CD14-positive monocyte (primary cell): ENCODE data around the gene ZNF672. TPM values are rescaled to one million over a fixed set of nuclear protein-coding genes. Genes with fewer than 3 reads are reported as not detected.

ENCODE experiments used
- DNase-seq, 3 donors: peaks; one replicate each; pipeline ENCODE4 v3.0.0-alpha.2; 2011 to 2022
- H2AFZ ChIP-seq: 2 replicates; pipeline ENCODE4 v1.6.0; 2012; ENCODE audit warnings: mild to moderate bottlenecking, low read depth, low read length, inconsistent platforms; ENCODE audit not compliant: insufficient read depth, poor library complexity, severe bottlenecking
- H3K27ac ChIP-seq, 2 donors: 1 replicate in 1 of 2; 2 replicates in 1 of 2; pipeline ENCODE4 v1.5.1; 2012 to 2013; ENCODE audit warnings: low read length in 2 of 2, control low read depth in 1 of 2, inconsistent platforms in 1 of 2, low read depth in 1 of 2, mild to moderate bottlenecking in 1 of 2
- H3K27me3 ChIP-seq, 2 donors: one replicate each; pipeline versions ENCODE4 v1.6.0 to v1.6.1; 2011 to 2013; ENCODE audit warnings: low read length in 2 of 2; ENCODE audit not compliant: control insufficient read depth in 2 of 2, insufficient read depth in 2 of 2
- H3K36me3 ChIP-seq, 2 donors: replicated peaks in 1 of 2; 1 replicate in 1 of 2; 2 replicates in 1 of 2; pipeline versions ENCODE4 v1.5.1 to v1.6.1; 2012 to 2013; ENCODE audit warnings: low read length in 2 of 2, control low read depth in 1 of 2, inconsistent platforms in 1 of 2, mild to moderate bottlenecking in 1 of 2; ENCODE audit not compliant: insufficient read depth in 2 of 2, control insufficient read depth in 1 of 2
- H3K4me1 ChIP-seq, 2 donors: 1 replicate in 1 of 2; 2 replicates in 1 of 2; pipeline versions ENCODE4 v1.5.1 to v1.6.1; 2012 to 2013; ENCODE audit warnings: low read length in 2 of 2, control low read depth in 1 of 2, inconsistent platforms in 1 of 2, mild to moderate bottlenecking in 1 of 2, moderate library complexity in 1 of 2; ENCODE audit not compliant: insufficient read depth in 2 of 2, control insufficient read depth in 1 of 2
- H3K4me2 ChIP-seq: replicated peaks from 2 replicates; pipeline ENCODE3; 2012; ENCODE audit warnings: low read length, moderate library complexity, mild to moderate bottlenecking; ENCODE audit not compliant: poor library complexity, severe bottlenecking; ENCODE audit errors: extremely low read depth
- H3K4me3 ChIP-seq, 3 experiments: fragments of 200-600 bp in 1 of 3; sonication (generic) in 1 of 3; replicated peaks in 1 of 3; 1 replicate in 2 of 3; 2 replicates in 1 of 3; pipeline ENCODE4 v1.5.1; 2011 to 2013; ENCODE audit warnings: low read length in 3 of 3, mild to moderate bottlenecking in 3 of 3, control low read depth in 2 of 3, low read depth in 2 of 3, inconsistent platforms in 1 of 3, moderate library complexity in 1 of 3
- H3K79me2 ChIP-seq: 2 replicates; pipeline ENCODE4 v1.6.0; 2012; ENCODE audit warnings: mild to moderate bottlenecking, control low read depth, inconsistent platforms, low read length, moderate library complexity; ENCODE audit not compliant: insufficient read depth
- H3K9ac ChIP-seq: 2 replicates; pipeline ENCODE4 v1.6.0; 2017; ENCODE audit warnings: low read length, mild to moderate bottlenecking; ENCODE audit not compliant: insufficient read depth, poor library complexity, severe bottlenecking
- H3K9me3 ChIP-seq, 2 donors: replicated peaks in 1 of 2; 1 replicate in 1 of 2; 2 replicates in 1 of 2; pipeline versions ENCODE4 v1.5.1 to v1.6.1; 2012 to 2013; ENCODE audit warnings: low read length in 2 of 2, control low read depth in 1 of 2; ENCODE audit not compliant: control insufficient read depth in 1 of 2, insufficient read depth in 1 of 2
- H4K20me1 ChIP-seq: 2 replicates; pipeline ENCODE4 v1.6.0; 2012; ENCODE audit warnings: mild to moderate bottlenecking, low read length, control low read depth, moderate library complexity; ENCODE audit not compliant: insufficient read depth
- H3K27ac Mint-ChIP-seq, 7 donors: one replicate each; pipeline ENCODE4 v1.8.0; 2020; ENCODE audit warnings: mild to moderate bottlenecking in 7 of 7, mixed read lengths in 7 of 7, moderate library complexity in 6 of 7, inconsistent platforms in 2 of 7
- H3K27me3 Mint-ChIP-seq, 3 donors: one replicate each; pipeline ENCODE4 v1.8.0; 2021 to 2022; ENCODE audit warnings: low read depth in 3 of 3, mild to moderate bottlenecking in 3 of 3, mixed read lengths in 3 of 3, moderate library complexity in 3 of 3, inconsistent platforms in 1 of 3
- H3K36me3 Mint-ChIP-seq, 2 donors: one replicate each; pipeline ENCODE4 v1.8.0; 2020; ENCODE audit warnings: mixed read lengths in 2 of 2, inconsistent platforms in 1 of 2, mild to moderate bottlenecking in 1 of 2
- H3K4me1 Mint-ChIP-seq: one replicate; pipeline ENCODE4 v1.8.0; 2020; ENCODE audit warnings: mild to moderate bottlenecking, mixed read lengths
- H3K4me3 Mint-ChIP-seq, 2 donors: one replicate each; pipeline ENCODE4 v1.8.0; 2020; ENCODE audit warnings: mild to moderate bottlenecking in 2 of 2, mixed read lengths in 2 of 2, moderate library complexity in 1 of 2
- H3K9me3 Mint-ChIP-seq, 7 donors: one replicate each; pipeline ENCODE4 v1.8.0; 2020 to 2022; ENCODE audit warnings: mixed read lengths in 7 of 7, mild to moderate bottlenecking in 6 of 7, moderate library complexity in 6 of 7, inconsistent platforms in 2 of 7
- CTCF ChIP-seq: fragments of 200-600 bp; IDR thresholded peaks from one replicate; pipeline ENCODE4 v1.8.0; 2022; ENCODE audit warnings: antibody characterized with exemption, mild to moderate bottlenecking
- WGBS: methylation state at CpG from one replicate; pipeline ENCODE4 v1.1.5; 2013; ENCODE audit warnings: missing lambda C conversion rate; ENCODE audit not compliant: insufficient coverage; 5-methylcytosine and 5-hydroxymethylcytosine counted together
- intact Hi-C, 2 donors: fragments of 100-400 bp; cut with micrococcal nuclease; formaldehyde crosslinking; loops; one replicate each; pipeline versions ENCODE4 v1.15.0 to v1.15.1; 2023
- polyA plus RNA-seq, 3 donors: library from polyadenylated mRNA; depleted of rRNA in 1 of 3; unstranded in 2 of 3; stranded (reverse) in 1 of 3; fragments of 300-500 nt in 2 of 3; fragments of >200 nt in 1 of 3; fragmentation: Illumina TruSeq in 2 of 3; gene quantifications; 1 replicate in 2 of 3; 2 replicates in 1 of 3; pipeline ENCODE4 v1.2.3, GENCODE V29; 2012 to 2021

Gene ZNF672
- polyA plus RNA-seq, 3 donors, result 21.2 to 23.9 (median 23.4) TPM

- Histone ChIP-seq H4K20me1 (peaks cover 34% of the 10 kb centered on the region), H3K4me1 (peaks cover 16 to 29% of the 10 kb centered on the region in 2 donors), H3K4me3 (no peak overlapping the region), H3K27ac (peak overlapping the region in 1 of 2 donors; percentile 53), H3K9ac (no peak overlapping the region), H3K27me3 (no peaks in the 10 kb centered on the region), H3K4me2 (no peak overlapping the region), H3K36me3 (peaks cover 32 to 50% of the 10 kb centered on the region in 2 donors), H2AFZ (no peak overlapping the region), H3K9me3 (no peaks in the 10 kb centered on the region), H3K79me2 (peaks cover 60% of the 10 kb centered on the region)
- DNase-seq, result peak in 1 of 3 donors; percentile 29
- peaks cover 0 to 4% (median 0%) of the 10 kb centered on the region in 7 donors for H3K9me3 Mint-ChIP-seq
- peaks cover 33 to 37% of the 10 kb centered on the region in 2 donors for H3K36me3 Mint-ChIP-seq
- WGBS, result 64% methylated on average over 9 of the region's 12 CpGs
- no peak overlapping the region for H3K4me3 Mint-ChIP-seq
- TF ChIP-seq CTCF, result peak; percentile 59
- intact Hi-C loops, result no loop called here
- no peaks in the 10 kb centered on the region for H3K27me3 Mint-ChIP-seq
- H3K4me1 Mint-ChIP-seq, result peaks cover 22% of the 10 kb centered on the region
- peak overlapping the region in 4 of 7 donors; percentile 1 to 62 (median 44) for H3K27ac Mint-ChIP-seq
Measured at GRCh38 chr1:248841702-248842395, 3.8 kb downstream of the ZNF672 start.

GRCh38 chr1:248842781-248843331, 4.8 kb downstream of the ZNF672 start:
- Histone ChIP-seq H2AFZ (no peak overlapping the region), H3K4me2 (no peak overlapping the region), H3K9me3 (no peaks in the 10 kb centered on the region), H3K9ac (no peak overlapping the region), H3K36me3 (peaks cover 40 to 60% of the 10 kb centered on the region in 2 donors), H3K79me2 (peaks cover 60% of the 10 kb centered on the region), H3K4me3 (no peak overlapping the region), H3K4me1 (peaks cover 9 to 19% of the 10 kb centered on the region in 2 donors), H3K27me3 (no peaks in the 10 kb centered on the region), H4K20me1 (peaks cover 35% of the 10 kb centered on the region), H3K27ac (peak overlapping the region in 1 of 2 donors; percentile 53)
- peaks cover 0 to 7% (median 0%) of the 10 kb centered on the region in 7 donors for H3K9me3 Mint-ChIP-seq
- no peak for TF ChIP-seq CTCF
- 100% methylated on average over 4 of the region's 8 CpGs for WGBS
- H3K27me3 Mint-ChIP-seq, result no peaks in the 10 kb centered on the region
- H3K4me3 Mint-ChIP-seq, result no peak overlapping the region
- H3K4me1 Mint-ChIP-seq, result peaks cover 22% of the 10 kb centered on the region
- H3K27ac Mint-ChIP-seq, result peak overlapping the region in 2 of 7 donors; percentile 44 to 72
- intact Hi-C loops, result no loop called here
- DNase-seq, result no peak
- H3K36me3 Mint-ChIP-seq, result peaks cover 41 to 48% of the 10 kb centered on the region in 2 donors
